PC-9 (cell line): ENCODE results near the gene HLA-DRA. TPM values are rescaled to one million over a fixed set of nuclear protein-coding genes. Genes with fewer than 3 reads are reported as not detected.

Experiments
- BruUV-seq: library from RNA; stranded (reverse); fragments of 400-500 nt; replicated peaks from 2 replicates; lab custom pipeline; 2021; lab: Mats Ljungman, UMichigan
- CTCF ChIA-PET: fragments of 300-600 bp; sonication (Branson Sonifier 250); formaldehyde crosslinking; loops from one replicate; lab custom pipeline; 2022; ENCODE audit warnings: antibody characterized with exemption; lab: Charles Lee
- POLR2A ChIA-PET: fragments of 300-600 bp; sonication (Branson Sonifier 250); formaldehyde crosslinking; loops from one replicate; lab custom pipeline; 2022; ENCODE audit warnings: antibody characterized with exemption; ENCODE audit not compliant: unreplicated experiment; lab: Charles Lee
- DNase-seq, 2 experiments: peaks; one replicate each; pipeline versions ENCODE4 v3.0.0 to v3.0.0-alpha.2; 2015 to 2022; ENCODE audit warnings: mixed read lengths in 1 of 2
- H2AFZ ChIP-seq: fragments of 200-600 bp; sonication (generic); 2 replicates; pipeline ENCODE4 v1.8.1; 2017; ENCODE audit warnings: antibody characterized with exemption
- H3F3A ChIP-seq: fragments of 200-600 bp; sonication (generic); 2 replicates; pipeline ENCODE4 v1.8.1; 2017; ENCODE audit warnings: antibody characterized with exemption, mild to moderate bottlenecking, low read depth; ENCODE audit not compliant: insufficient read depth
- H3K27ac ChIP-seq: fragments of 200-600 bp; sonication (generic); 2 replicates; pipeline ENCODE4 v1.6.1; 2016; ENCODE audit warnings: mixed run types
- H3K27me3 ChIP-seq: fragments of 200-600 bp; sonication (generic); 2 replicates; pipeline ENCODE4 v1.6.1; 2016; ENCODE audit warnings: low read depth, mixed run types; ENCODE audit not compliant: insufficient read depth
- H3K36me3 ChIP-seq: fragments of 200-600 bp; sonication (generic); 2 replicates; pipeline ENCODE4 v1.6.1; 2016; ENCODE audit warnings: low read depth, mixed run types
- H3K4me1 ChIP-seq: fragments of 200-600 bp; sonication (generic); replicated peaks from 2 replicates; pipeline ENCODE4 v1.6.1; 2016; ENCODE audit warnings: mixed run types; ENCODE audit not compliant: insufficient read depth
- H3K4me2 ChIP-seq: fragments of 200-600 bp; sonication (generic); 2 replicates; pipeline ENCODE4 v1.6.1; 2017; ENCODE audit warnings: mixed run types
- H3K4me3 ChIP-seq: fragments of 200-600 bp; sonication (generic); 2 replicates; pipeline ENCODE4 v1.6.1; 2016; ENCODE audit warnings: mixed run types
- H3K79me2 ChIP-seq: fragments of 200-600 bp; sonication (generic); 2 replicates; pipeline ENCODE4 v1.6.1; 2017; ENCODE audit warnings: low read depth, mixed run types
- H3K9me2 ChIP-seq: fragments of 200-600 bp; sonication (generic); 2 replicates; pipeline ENCODE4 v1.8.1; 2017; ENCODE audit warnings: mild to moderate bottlenecking; ENCODE audit not compliant: insufficient read depth
- H3K9me3 ChIP-seq: fragments of 200-600 bp; sonication (generic); 2 replicates; pipeline ENCODE4 v1.8.1; 2016; ENCODE audit warnings: low read depth; ENCODE audit not compliant: insufficient read depth
- H4K20me1 ChIP-seq: fragments of 200-600 bp; sonication (generic); 2 replicates; pipeline ENCODE4 v1.8.1; 2017; ENCODE audit not compliant: insufficient read depth
- CTCF ChIP-seq: fragments of 200-600 bp; sonication (generic); conservative IDR thresholded peaks from 2 replicates; pipeline ENCODE4 v1.6.1; 2017; ENCODE audit warnings: mixed run types, antibody characterized with exemption, mild to moderate bottlenecking, moderate library complexity
- EZH2 ChIP-seq: fragments of 200-600 bp; sonication (generic); IDR thresholded peaks from 2 replicates; pipeline ENCODE4 v1.8.0; 2017; ENCODE audit warnings: antibody characterized with exemption, low read depth
- intact Hi-C: fragments of 100-400 bp; cut with micrococcal nuclease; formaldehyde crosslinking; loops from one replicate; pipeline ENCODE4 v1.10.0; 2022; ENCODE audit not compliant: unreplicated experiment
- total RNA-seq: library from RNA; stranded (reverse); gene quantifications from 2 replicates; pipeline ENCODE4 v1.2.3, GENCODE V29; 2021

Gene HLA-DRA
- total RNA-seq, 1 experiment from 2014 or later: not detected

GRCh38 chr6:32436995-32437836 lies 2.5 kb upstream of the HLA-DRA start:
- no peaks in the 10 kb centered on the region for H3K36me3 ChIP-seq
- ChIA-PET POLR2A (no interaction called here), CTCF (no interaction called here)
- no peaks in the 10 kb centered on the region; the same call in 1 of the 2 replicates for H3K9me2 ChIP-seq
- H2AFZ ChIP-seq: no peak overlapping the region
- DNase-seq: no peak
- TF ChIP-seq EZH2 (no peak), CTCF (no peak)
- no peak overlapping the region for H3K27ac ChIP-seq
- no peaks in the 10 kb centered on the region for H3F3A ChIP-seq
- intact Hi-C loops: no loop called here
- H3K4me3 ChIP-seq: no peak overlapping the region
- peaks cover 11% of the 10 kb centered on the region for H3K27me3 ChIP-seq
- BruUV-seq: no TSS peak
- no peaks in the 10 kb centered on the region for H3K4me1 ChIP-seq
- no peaks in the 10 kb centered on the region for H3K79me2 ChIP-seq
- H3K4me2 ChIP-seq: no peak overlapping the region
- H4K20me1 ChIP-seq: no peaks in the 10 kb centered on the region
- H3K9me3 ChIP-seq: no peaks in the 10 kb centered on the region

GRCh38 chr6:32439139-32439538 lies 548 bp upstream of the HLA-DRA start:
- H3K27me3 ChIP-seq: peaks cover 27% of the 10 kb centered on the region
- no peak for DNase-seq
- H3K4me3 ChIP-seq: no peak overlapping the region
- CTCF ChIA-PET: no interaction called here
- TF ChIP-seq EZH2 (no peak), CTCF (no peak)
- BruUV-seq: no TSS peak
- no peaks in the 10 kb centered on the region for H3K36me3 ChIP-seq
- no peaks in the 10 kb centered on the region for H3K4me1 ChIP-seq
- no peaks in the 10 kb centered on the region for H3F3A ChIP-seq
- H4K20me1 ChIP-seq: no peaks in the 10 kb centered on the region
- H3K79me2 ChIP-seq: no peaks in the 10 kb centered on the region
- H3K9me2 ChIP-seq: no peaks in the 10 kb centered on the region; the same call in 1 of the 2 replicates
- no peaks in the 10 kb centered on the region for H3K9me3 ChIP-seq
- no peak overlapping the region for H3K27ac ChIP-seq
- POLR2A ChIA-PET: no interaction called here
- no peak overlapping the region for H3K4me2 ChIP-seq
- H2AFZ ChIP-seq: no peak overlapping the region
- intact Hi-C loops: no loop called here

DNA sequence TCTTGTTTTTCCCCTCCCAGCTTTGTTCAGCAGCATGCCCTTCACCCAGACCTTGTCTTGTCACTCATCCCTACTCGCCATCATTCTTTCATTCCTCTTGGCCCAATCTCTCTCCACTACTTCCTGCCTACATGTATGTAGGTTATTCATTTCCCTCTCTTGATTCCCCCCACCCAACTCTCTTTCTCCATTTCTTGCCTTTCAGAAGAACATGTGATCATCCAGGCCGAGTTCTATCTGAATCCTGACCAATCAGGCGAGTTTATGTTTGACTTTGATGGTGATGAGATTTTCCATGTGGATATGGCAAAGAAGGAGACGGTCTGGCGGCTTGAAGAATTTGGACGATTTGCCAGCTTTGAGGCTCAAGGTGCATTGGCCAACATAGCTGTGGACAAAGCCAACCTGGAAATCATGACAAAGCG lies 2.6 kb downstream of the HLA-DRA start:
- no TSS peak for BruUV-seq

More for the DNA sequence above, 2.6 kb downstream of the HLA-DRA start:
- Histone ChIP-seq H3K4me1 (no peaks in the 10 kb centered on the region), H2AFZ (no peak overlapping the region), H3F3A (no peaks in the 10 kb centered on the region), H3K4me2 (no peak overlapping the region), H3K79me2 (no peaks in the 10 kb centered on the region), H3K36me3 (no peaks in the 10 kb centered on the region), H3K9me3 (no peaks in the 10 kb centered on the region), H3K27ac (no peak overlapping the region), H3K9me2 (no peaks in the 10 kb centered on the region; the same call in 1 of the 2 replicates), H3K4me3 (no peak overlapping the region), H4K20me1 (no peaks in the 10 kb centered on the region), H3K27me3 (peaks cover 37% of the 10 kb centered on the region)
- ChIA-PET CTCF (no interaction called here), POLR2A (no interaction called here)
- DNase-seq: no peak
- TF ChIP-seq CTCF: no peak
- no peak for TF ChIP-seq EZH2
- intact Hi-C loops: no loop called here
